ENCODE results near the gene ZNF133.
"Not testable (repeated sequence)": the region's sequence is repeated elsewhere in the genome, so short reads cannot be mapped to it uniquely, and the experiment has no call there.

ZNF133 gene

DNA sequence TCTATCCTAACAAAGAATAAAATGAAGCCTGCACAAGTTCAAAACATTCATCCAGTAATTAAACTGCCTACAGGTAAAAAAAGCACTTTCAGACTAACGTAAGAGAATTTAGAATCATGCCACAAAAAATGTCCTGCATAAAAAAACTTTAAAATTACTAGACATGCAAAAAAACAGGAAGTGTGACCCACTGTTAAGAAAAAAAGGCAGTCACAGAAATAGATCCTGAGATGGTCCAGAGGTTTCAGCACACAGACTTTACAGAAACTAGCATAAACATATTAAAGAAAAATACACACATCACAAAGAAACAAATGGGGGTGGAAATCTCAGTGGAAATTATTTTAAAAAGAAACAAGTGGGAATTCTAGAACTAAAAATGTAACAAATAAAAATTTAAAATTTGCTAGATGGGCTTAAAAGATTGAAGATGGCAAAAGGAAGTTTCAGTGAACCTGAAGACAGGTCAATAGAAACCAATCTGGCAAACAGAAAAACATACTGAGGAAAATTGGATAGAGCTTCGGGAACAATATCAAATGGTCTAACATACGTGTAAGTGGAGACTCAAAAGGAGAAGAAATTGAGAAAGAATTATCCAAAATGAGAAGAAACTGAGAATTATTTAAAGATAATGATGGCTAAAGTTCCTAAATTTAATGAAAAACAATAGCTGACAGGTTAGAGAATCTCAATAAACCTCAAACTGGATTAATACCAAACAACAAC is 3.4 kb upstream of the ZNF133 start:
- DNase-seq (ENCODE audit: low read depth, low spot score) = no peak

- no peak for DNase-seq (ENCODE audit: low read depth, low spot score)
These were observed 797 bp upstream of the ZNF133 start for GRCh38 chr20:18287546-18287914.

DNA sequence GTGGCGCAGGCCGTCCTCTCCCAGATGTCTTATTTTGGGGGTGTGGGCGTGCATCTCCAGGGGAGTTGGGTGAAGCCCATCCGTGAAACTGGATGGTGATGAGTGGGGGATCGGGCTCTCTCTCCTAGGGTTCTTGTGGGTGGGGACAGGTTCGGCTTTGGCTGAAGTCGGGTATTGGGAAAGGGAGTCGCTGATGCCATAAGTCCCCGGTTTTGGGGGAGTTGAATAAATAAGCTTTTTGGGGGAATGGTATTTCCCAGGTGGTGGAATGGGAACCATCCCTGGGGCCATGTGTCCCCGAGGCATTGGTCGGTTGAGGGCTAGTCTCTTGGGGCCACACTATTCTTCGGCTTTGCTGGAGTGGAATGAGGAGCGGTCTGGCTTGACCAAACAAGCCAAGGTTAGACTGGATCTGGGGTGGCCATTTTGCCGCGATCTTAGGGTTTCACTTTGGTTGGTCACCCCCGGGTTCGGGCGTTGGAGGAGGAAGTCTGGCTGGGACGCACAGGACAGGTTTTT is 481 bp downstream of the ZNF133 start:
- DNase-seq (ENCODE audit: low read depth, low spot score) = no peak

DNA sequence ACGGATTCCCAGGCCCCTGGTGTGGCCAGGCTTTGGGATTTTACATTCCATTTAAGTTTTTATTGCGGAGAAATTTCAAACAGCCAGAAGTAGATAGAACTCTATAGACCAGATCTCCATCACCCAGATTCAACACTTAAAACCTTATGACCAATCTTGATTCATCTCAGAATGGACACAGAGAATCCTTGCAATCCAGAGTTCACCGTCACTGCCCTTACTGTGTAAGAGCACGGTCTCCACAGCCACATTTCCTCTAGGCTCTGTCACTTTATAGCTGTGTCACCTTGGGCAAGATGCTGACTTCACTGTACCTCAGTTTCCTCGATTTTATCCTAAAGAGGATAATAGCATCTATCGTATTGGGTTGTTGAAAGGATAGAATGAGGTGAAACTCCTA is 979 bp downstream of the ZNF133 start:
- DNase-seq (ENCODE audit: low read depth, low spot score) = no peak

GRCh38 chr20:18299364-18299763 is 11.0 kb downstream of the ZNF133 start:
- DNase-seq (ENCODE audit: low read depth, low spot score) = no peak

DNA sequence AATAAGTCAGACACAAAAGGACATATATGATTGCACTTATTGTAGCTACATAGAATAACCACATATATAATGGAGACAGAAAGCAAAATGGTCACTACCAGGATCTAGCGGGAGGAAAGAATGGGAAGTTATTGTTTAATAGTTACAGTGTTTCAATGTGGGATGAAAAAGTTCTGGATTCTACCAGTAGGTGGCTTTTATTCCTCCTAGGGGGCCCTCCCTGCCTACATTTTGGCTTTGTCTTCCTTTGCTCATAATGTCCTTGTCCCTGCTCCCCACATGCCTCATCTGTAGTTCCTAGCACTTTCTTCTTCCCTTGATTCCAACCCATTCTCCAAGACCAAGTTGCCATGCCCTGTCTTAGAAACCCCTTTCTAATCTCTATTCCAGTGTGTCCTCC is 16.3 kb downstream of the ZNF133 start:
- no peak for DNase-seq (ENCODE audit: low read depth, low spot score)

- DNase-seq (ENCODE audit: low read depth, low spot score) = no peak
These were observed 19.0 kb downstream of the ZNF133 start for GRCh38 chr20:18307301-18307700.

- no peak for DNase-seq (ENCODE audit: low read depth, low spot score)
These were observed 21.7 kb downstream of the ZNF133 start for GRCh38 chr20:18310051-18310450.

DNA sequence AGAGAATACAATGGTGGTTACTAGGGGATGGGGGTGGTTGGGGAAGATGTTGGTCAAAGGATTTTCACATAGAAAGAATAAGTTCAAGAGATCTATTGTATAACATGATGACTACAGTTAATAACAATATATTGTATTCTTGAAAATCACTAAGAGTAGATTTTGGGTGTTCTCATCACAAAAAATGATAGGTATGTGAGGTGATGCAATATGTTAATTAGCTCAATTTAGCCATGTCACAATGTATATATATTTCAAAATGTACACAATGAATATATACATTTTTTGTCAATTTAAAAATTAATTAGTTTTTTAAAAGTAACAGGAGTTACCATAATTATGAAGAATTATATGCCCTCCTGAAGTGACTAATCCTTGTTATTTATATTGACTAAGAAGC is 22.3 kb downstream of the ZNF133 start:
- DNase-seq (ENCODE audit: low read depth, low spot score) = no peak

GRCh38 chr20:18312723-18313122 is 24.4 kb downstream of the ZNF133 start:
- DNase-seq (ENCODE audit: low read depth, low spot score) = no peak

- DNase-seq (ENCODE audit: low read depth, low spot score) = no peak
These were observed 25.1 kb downstream of the ZNF133 start for GRCh38 chr20:18313411-18313810.

- no peak for DNase-seq (ENCODE audit: low read depth, low spot score)
These were observed 26.6 kb downstream of the ZNF133 start for GRCh38 chr20:18314786-18315406.

GRCh38 chr20:18316166-18316565 is 27.8 kb downstream of the ZNF133 start:
- DNase-seq (ENCODE audit: low read depth, low spot score) = no peak

- DNase-seq (ENCODE audit: low read depth, low spot score) = no peak
These were observed 33.0 kb downstream of the ZNF133 start for GRCh38 chr20:18321316-18321715.

DNA sequence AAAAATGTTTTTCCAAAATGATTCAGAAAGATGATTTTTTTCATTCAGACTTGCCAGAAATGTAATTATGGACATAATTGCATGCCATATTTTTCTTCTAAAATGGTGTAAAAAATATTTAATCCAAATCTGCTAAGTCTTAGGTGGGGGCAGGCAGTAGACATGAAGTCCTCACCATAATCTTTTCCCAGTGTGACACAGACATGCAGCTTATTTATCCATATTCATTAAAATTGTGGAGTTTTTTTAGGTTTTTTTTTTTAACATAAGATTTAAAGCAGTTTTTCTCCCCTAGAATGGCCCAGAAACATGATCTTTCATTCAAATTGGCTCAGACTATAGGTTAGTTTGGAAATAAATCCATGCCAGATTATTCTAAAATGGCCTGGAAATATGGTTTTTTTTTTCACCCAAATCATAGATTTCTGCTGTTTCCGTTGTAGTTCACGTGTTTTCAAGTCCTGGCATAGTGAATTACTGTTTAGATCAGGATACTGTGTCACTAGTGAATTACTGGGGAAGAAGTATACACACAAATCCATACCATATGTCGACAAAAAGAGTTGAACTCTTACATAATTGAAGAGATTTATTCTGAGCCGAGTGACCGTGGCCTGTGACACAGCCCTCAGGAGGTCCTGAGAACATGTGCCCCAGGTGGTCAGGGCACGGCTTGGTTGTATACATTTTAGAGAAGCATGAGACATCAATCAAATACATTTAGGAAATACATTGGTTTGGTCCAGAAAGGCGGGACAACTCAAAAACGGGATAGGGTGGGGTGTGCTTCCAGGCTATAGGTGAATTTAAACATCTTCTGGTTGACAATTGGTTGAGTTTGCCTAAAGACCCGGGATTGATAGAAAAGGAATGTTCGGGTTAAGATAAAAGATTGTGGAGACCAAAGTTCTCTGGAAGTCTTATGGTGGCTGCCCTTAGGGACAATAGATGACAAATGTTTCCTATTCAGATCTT is 33.9 kb downstream of the ZNF133 start:
- no peak for DNase-seq (ENCODE audit: low read depth, low spot score)

- DNase-seq (ENCODE audit: low read depth, low spot score) = no peak
These were observed 35.4 kb downstream of the ZNF133 start for GRCh38 chr20:18323705-18324104.

DNA sequence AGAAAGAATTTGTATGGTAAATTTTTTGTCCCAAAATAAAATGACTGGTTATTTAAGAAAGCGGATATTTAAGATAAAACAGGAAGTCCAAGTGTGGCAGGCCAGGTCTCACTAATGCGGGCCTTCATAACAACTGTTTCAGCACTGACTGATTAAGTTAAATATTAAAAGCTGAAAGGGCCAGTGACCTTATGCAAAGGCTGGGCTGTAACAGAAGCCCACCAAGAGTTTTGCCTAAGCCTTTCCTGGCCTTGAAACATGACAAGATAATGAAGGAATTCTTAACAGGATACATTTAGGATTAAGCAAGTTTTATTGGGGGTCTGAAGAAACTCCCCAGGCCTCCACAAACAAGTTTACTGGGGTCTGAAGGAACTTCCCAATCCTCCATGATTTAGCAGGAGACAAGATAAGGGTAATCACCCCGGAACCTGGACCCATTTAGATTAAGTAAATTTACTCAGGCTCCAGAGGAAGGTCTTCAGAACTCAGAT is 36.3 kb downstream of the ZNF133 start:
- DNase-seq (ENCODE audit: low read depth, low spot score) = no peak

- DNase-seq (ENCODE audit: low read depth, low spot score) = no peak
These were observed 38.7 kb downstream of the ZNF133 start for GRCh38 chr20:18326990-18327389.

DNA sequence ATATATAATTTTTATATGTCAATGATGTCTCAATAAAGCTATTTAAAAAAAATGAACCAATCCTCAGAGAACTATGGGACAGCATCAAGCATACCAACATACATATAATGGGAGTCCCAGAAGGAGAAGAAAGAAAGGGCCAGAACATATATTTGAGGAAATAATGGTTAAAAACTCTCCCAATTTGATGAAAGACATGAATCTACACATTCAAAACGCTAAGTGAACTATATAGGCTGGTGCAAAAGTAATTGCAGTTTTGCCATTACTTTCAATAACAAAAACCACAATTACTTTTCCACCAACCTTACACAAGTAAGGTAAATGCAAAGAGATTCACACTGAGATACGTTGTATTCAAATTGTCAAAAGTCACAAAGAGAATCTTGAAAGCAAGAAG is 43.4 kb downstream of the ZNF133 start:
- no peak for DNase-seq (ENCODE audit: low read depth, low spot score)

DNA sequence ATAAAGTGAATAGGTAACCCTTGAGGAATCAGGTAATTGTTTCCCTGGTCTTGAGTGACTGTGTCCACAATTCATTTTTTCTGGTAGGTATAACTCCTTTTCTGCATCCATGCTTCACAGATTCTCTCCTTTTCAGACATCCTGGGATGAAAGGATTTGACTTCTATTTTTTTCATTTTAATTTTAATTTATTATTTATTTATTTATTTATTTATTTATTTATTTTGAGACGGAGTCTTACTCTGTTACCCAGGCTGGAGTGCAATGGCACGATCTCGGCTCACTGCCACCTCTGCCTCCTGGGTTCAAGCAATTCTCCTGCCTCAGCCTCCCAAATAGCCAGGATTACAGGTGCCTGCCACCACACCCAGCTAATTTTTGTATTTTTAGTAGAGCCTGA is 61.4 kb downstream of the ZNF133 start:
- not testable (repeated sequence) for DNase-seq (ENCODE audit: low read depth, low spot score)

DNA sequence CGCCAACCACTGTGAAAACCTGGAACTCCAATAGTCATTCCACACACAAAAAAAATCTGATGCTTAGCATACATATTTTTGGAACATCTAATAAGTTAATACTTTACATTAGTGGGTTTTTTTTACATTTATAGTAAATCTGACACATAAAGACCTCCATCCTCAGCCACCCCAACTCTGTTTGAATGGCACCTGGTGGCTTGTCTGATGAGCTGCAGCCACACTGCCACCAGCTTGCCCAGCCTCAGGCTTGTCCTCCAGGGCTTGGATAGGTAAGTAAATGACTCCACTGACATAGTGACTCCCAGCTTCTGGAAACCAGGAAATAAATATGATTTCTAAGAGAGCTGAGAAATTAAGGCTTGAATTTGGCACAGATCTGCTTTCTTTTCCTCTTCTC is 71.5 kb downstream of the ZNF133 start:
- DNase-seq (ENCODE audit: low read depth, low spot score) = no peak

DNA sequence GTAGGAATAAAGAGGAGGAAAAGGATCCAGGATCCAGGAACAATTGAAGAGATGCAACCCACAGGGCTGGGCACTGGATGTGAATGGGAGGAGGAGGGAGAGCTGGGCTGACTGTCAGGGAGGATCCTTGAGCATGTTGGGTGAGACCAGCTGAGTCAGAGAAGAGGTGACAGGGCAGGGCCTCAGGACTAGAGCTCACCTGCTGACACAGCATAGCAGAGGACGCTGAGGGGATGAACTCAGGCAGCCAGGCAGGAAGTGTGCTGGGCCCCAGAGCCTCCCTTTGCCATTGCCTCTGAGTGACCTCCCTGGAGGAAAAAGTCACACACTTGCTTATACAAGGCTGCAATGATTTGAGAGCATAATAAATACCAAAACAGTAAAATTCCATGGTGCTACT is 72.3 kb downstream of the ZNF133 start:
- DNase-seq (ENCODE audit: low read depth, low spot score) = no peak

Measured in brain pericyte (primary cell).